GM23338 (cell line): ENCODE results near the gene GABARAPL1.

Experiments used
- CREB1 ChIP-seq: fragments of 250-450 bp; sonication (Bioruptor Pico); IDR thresholded peaks from 2 replicates; pipeline ENCODE4 v1.5.0; 2020; ENCODE audit warnings: low read depth, mild to moderate bottlenecking, moderate library complexity
- CTCF ChIP-seq, 2 experiments: fragments of 200-600 bp in 1 of 2; sonication (generic) in 1 of 2; conservative IDR thresholded peaks; 2 replicates each; pipeline versions ENCODE4 v1.5.1 to v1.6.1; 2016 to 2017; ENCODE audit warnings: antibody characterized with exemption in 2 of 2, low read depth in 2 of 2, mild to moderate bottlenecking in 2 of 2, moderate library complexity in 1 of 2
- EZH2 ChIP-seq: fragments of 200-600 bp; sonication (generic); IDR thresholded peaks from one replicate; pipeline ENCODE4 v1.8.0; 2017; ENCODE audit warnings: antibody characterized with exemption, mild to moderate bottlenecking, low read depth; ENCODE audit not compliant: unreplicated experiment
- EZH2phosphoT487 ChIP-seq: fragments of 200-600 bp; sonication (generic); IDR thresholded peaks from one replicate; pipeline ENCODE4 v1.8.1; 2018; ENCODE audit warnings: antibody characterized with exemption; ENCODE audit not compliant: unreplicated experiment
- POLR2AphosphoS5 ChIP-seq: IDR thresholded peaks from 2 replicates; pipeline ENCODE4 v1.6.1; 2016; ENCODE audit warnings: antibody characterized with exemption, low read depth
- REST ChIP-seq: IDR thresholded peaks from one replicate; pipeline ENCODE4 v1.6.1; 2018; ENCODE audit warnings: antibody characterized with exemption; ENCODE audit not compliant: unreplicated experiment
- ZNF331 ChIP-seq: fragments of 250-450 bp; sonication (Bioruptor Pico); IDR thresholded peaks from 2 replicates; pipeline ENCODE4 v1.5.0; 2020; ENCODE audit warnings: low read depth, mild to moderate bottlenecking, moderate library complexity
- TF ChIP-seq, protein P1 (sequence below): fragments of 250-450 bp; sonication (Bioruptor Pico); IDR thresholded peaks from 2 replicates; pipeline ENCODE4 v1.5.0; 2020; ENCODE audit warnings: mild to moderate bottlenecking, moderate library complexity

DNA sequence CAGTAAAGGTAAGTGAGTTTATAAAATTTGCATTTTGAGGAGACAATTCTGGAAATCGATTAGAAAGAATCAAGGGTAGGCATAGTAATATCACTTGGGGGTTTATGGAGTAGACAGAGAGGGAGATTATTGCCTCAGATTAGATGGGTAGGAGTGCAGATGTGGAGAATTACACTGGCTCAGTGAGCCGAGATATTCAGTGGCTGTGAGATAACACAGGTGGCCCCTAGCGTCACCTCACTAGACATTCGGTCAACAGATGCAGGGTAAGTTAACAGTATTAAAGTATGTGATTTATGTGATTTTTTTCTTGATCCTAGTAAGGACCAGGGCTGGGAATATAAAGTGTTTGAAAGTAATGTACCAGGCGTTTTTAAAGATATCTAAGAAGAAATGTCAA lies 55.4 kb downstream of the GABARAPL1 start:
- TF ChIP-seq CTCF (conservative IDR thresholded peaks at IDR 0.05; ENCODE audit: low read depth in 2 of 2) (no peak), EZH2phosphoT487 (no peak), EZH2 (no peak), ZNF331 (CRISPR knock-in tag) (no peak), REST (no peak), CREB1 (CRISPR knock-in tag) (no peak), POLR2AphosphoS5 (no peak)
- TF ChIP-seq, protein P1, sequence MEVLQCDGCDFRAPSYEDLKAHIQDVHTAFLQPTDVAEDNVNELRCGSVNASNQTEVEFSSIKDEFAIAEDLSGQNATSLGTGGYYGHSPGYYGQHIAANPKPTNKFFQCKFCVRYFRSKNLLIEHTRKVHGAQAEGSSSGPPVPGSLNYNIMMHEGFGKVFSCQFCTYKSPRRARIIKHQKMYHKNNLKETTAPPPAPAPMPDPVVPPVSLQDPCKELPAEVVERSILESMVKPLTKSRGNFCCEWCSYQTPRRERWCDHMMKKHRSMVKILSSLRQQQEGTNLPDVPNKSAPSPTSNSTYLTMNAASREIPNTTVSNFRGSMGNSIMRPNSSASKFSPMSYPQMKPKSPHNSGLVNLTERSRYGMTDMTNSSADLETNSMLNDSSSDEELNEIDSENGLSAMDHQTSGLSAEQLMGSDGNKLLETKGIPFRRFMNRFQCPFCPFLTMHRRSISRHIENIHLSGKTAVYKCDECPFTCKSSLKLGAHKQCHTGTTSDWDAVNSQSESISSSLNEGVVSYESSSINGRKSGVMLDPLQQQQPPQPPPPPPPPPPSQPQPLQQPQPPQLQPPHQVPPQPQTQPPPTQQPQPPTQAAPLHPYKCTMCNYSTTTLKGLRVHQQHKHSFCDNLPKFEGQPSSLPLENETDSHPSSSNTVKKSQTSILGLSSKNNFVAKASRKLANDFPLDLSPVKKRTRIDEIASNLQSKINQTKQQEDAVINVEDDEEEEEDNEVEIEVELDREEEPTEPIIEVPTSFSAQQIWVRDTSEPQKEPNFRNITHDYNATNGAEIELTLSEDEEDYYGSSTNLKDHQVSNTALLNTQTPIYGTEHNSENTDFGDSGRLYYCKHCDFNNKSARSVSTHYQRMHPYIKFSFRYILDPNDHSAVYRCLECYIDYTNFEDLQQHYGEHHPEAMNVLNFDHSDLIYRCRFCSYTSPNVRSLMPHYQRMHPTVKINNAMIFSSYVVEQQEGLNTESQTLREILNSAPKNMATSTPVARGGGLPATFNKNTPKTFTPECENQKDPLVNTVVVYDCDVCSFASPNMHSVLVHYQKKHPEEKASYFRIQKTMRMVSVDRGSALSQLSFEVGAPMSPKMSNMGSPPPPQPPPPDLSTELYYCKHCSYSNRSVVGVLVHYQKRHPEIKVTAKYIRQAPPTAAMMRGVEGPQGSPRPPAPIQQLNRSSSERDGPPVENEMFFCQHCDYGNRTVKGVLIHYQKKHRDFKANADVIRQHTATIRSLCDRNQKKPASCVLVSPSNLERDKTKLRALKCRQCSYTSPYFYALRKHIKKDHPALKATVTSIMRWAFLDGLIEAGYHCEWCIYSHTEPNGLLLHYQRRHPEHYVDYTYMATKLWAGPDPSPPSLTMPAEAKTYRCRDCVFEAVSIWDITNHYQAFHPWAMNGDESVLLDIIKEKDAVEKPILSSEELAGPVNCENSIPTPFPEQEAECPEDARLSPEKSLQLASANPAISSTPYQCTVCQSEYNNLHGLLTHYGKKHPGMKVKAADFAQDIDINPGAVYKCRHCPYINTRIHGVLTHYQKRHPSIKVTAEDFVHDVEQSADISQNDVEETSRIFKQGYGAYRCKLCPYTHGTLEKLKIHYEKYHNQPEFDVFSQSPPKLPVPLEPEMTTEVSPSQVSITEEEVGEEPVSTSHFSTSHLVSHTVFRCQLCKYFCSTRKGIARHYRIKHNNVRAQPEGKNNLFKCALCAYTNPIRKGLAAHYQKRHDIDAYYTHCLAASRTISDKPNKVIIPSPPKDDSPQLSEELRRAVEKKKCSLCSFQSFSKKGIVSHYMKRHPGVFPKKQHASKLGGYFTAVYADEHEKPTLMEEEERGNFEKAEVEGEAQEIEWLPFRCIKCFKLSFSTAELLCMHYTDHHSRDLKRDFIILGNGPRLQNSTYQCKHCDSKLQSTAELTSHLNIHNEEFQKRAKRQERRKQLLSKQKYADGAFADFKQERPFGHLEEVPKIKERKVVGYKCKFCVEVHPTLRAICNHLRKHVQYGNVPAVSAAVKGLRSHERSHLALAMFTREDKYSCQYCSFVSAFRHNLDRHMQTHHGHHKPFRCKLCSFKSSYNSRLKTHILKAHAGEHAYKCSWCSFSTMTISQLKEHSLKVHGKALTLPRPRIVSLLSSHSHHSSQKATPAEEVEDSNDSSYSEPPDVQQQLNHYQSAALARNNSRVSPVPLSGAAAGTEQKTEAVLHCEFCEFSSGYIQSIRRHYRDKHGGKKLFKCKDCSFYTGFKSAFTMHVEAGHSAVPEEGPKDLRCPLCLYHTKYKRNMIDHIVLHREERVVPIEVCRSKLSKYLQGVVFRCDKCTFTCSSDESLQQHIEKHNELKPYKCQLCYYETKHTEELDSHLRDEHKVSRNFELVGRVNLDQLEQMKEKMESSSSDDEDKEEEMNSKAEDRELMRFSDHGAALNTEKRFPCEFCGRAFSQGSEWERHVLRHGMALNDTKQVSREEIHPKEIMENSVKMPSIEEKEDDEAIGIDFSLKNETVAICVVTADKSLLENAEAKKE (CRISPR knock-in tag): no peak
